H1 (cell line): ENCODE measurements around the gene TTBK1. TPM values are rescaled to one million over a fixed set of nuclear protein-coding genes. Genes with fewer than 3 reads are reported as not detected.

ENCODE experiments used
- ATF2 ChIP-seq: IDR thresholded peaks from 2 replicates; pipeline ENCODE4 v1.6.1; 2012; ENCODE audit warnings: low read length, inconsistent platforms
- BRCA1 ChIP-seq: IDR thresholded peaks from 2 replicates; pipeline ENCODE4 v1.6.1; 2012; ENCODE audit warnings: low read depth, low read length, improper control_type of control experiment
- EGR1 ChIP-seq: IDR thresholded peaks from 2 replicates; pipeline ENCODE4 v1.6.1; 2011; ENCODE audit warnings: low read depth, low read length, borderline replicate concordance
- polyA plus RNA-seq, 7 experiments: library from polyadenylated mRNA; depleted of rRNA in 3 of 7; stranded (reverse) in 5 of 7; unstranded in 2 of 7; fragments of >200 nt in 5 of 7; fragments of 200-250 nt in 2 of 7; gene quantifications; 1 replicate in 5 of 7; 2 replicates in 1 of 7; 4 replicates in 1 of 7; pipeline versions ENCODE4 v1.2.1 to v1.2.3, GENCODE V29; 2011 to 2013; ENCODE audit warnings: missing spikeins in 2 of 7, mixed read lengths in 2 of 7
- total RNA-seq: library from RNA; stranded (reverse); fragmentation: NEBNext Ultra II Directional; extraction: Animal tissue kit (Norgen Biotek cat#: 25700); gene quantifications from 2 replicates; pipeline ENCODE4 v1.2.1, GENCODE V29; 2021

Gene TTBK1
- total and polyA plus RNA-seq, 2 of the 8 experiments (the other 6 are each of a cell fraction or from before 2014, with no cell fraction given) = 0.53 to 1.6 TPM

- TF ChIP-seq ATF2 (no peak), EGR1 (no peak), BRCA1 (no peak)
Observed at GRCh38 chr6:43261198-43261597, 17.9 kb downstream of the TTBK1 start (continued).
